GM12878 (cell line): ENCODE data around the gene AMBRA1. TPM values are rescaled to one million over a fixed set of nuclear protein-coding genes. Genes with fewer than 3 reads are reported as not detected.
A peak's percentile ranks its signal among the peaks of the same experiment; 100 is the strongest.

ENCODE experiments used
- ATAC-seq: fragments of 200-7000 bp; cut with Tn5 transposase; 3 replicates; pipeline ENCODE4 v1.9.1; 2020; ENCODE audit warnings: mild to moderate bottlenecking, moderate library complexity
- BruUV-seq: library from RNA; stranded (reverse); fragments of 400-500 nt; replicated peaks from 2 replicates; lab custom pipeline; 2021; lab: Mats Ljungman, UMichigan
- CTCF ChIA-PET: fragments of 300-600 bp; sonication (Branson Sonifier 250); formaldehyde crosslinking; extraction: SDS; loops from one replicate; lab custom pipeline; 2021; ENCODE audit warnings: inconsistent platforms; lab: Yijun Ruan, JAX
- POLR2A ChIA-PET: fragments of 350-600 bp; formaldehyde crosslinking; extraction: SDS; loops from one replicate; lab custom pipeline; 2021; ENCODE audit warnings: inconsistent platforms; lab: Charles Lee
- RAD21 ChIA-PET: fragments of 300-600 bp; sonication (Branson Sonifier 250); formaldehyde crosslinking; loops from one replicate; lab custom pipeline; 2023; ENCODE audit warnings: antibody characterized with exemption; ENCODE audit not compliant: unreplicated experiment; lab: Charles Lee
- SMC1A ChIA-PET: fragments of 300-600 bp; sonication (Branson Sonifier 250); formaldehyde crosslinking; loops from one replicate; lab custom pipeline; 2023; ENCODE audit not compliant: unreplicated experiment, uncharacterized antibody; lab: Charles Lee
- DNase-seq: peaks from one replicate; pipeline ENCODE4 v3.0.0-alpha.2; 2011; ENCODE audit warnings: low read depth, low spot score
- FAIRE-seq: peaks from 3 replicates; lab custom pipeline; 2011; peaks lifted over from hg19 to GRCh38; lab: Jason Lieb, UNC
- H2AFZ ChIP-seq: 2 replicates; pipeline ENCODE4 v1.6.0; 2011; ENCODE audit warnings: low read depth, low read length, control low read depth; ENCODE audit not compliant: control insufficient read depth
- H3K27ac ChIP-seq: 2 replicates; pipeline ENCODE4 v1.5.1; 2011; ENCODE audit warnings: control low read depth; ENCODE audit not compliant: control insufficient read depth, insufficient read depth
- H3K27me3 ChIP-seq, 2 experiments: replicated peaks in 1 of 2; 2 replicates each; pipeline versions ENCODE4 v1.6.0 to v1.6.1; 2011; ENCODE audit warnings: low read length in 1 of 2; ENCODE audit not compliant: control insufficient read depth in 2 of 2, insufficient read depth in 2 of 2
- H3K36me3 ChIP-seq, 2 experiments: 2 replicates each; pipeline ENCODE4 v1.5.1; 2011; ENCODE audit warnings: low read length in 1 of 2; ENCODE audit not compliant: control insufficient read depth in 2 of 2, insufficient read depth in 2 of 2
- H3K4me1 ChIP-seq: 2 replicates; pipeline ENCODE4 v1.6.1; 2011; ENCODE audit warnings: mild to moderate bottlenecking, low read length, moderate library complexity, mixed read lengths; ENCODE audit not compliant: control insufficient read depth, insufficient read depth
- H3K4me2 ChIP-seq: 2 replicates; pipeline ENCODE4 v1.6.0; 2011; ENCODE audit warnings: control low read depth; ENCODE audit not compliant: control insufficient read depth, insufficient read depth
- H3K4me3 ChIP-seq: fragments of 200-600 bp; sonication (generic); 2 replicates; pipeline ENCODE4 v1.5.1; 2016
- H3K79me2 ChIP-seq: 2 replicates; pipeline ENCODE4 v1.6.0; 2011; ENCODE audit warnings: low read length; ENCODE audit not compliant: control insufficient read depth, insufficient read depth
- H3K9ac ChIP-seq: 2 replicates; pipeline ENCODE4 v1.8.0; 2011; ENCODE audit warnings: low read length, control low read depth, mixed read lengths; ENCODE audit not compliant: control insufficient read depth, insufficient read depth
- H3K9me3 ChIP-seq: replicated peaks from 3 replicates; pipeline ENCODE4 v1.5.1; 2011; ENCODE audit warnings: mild to moderate bottlenecking, low read length; ENCODE audit not compliant: control insufficient read depth, insufficient read depth
- H4K20me1 ChIP-seq: 2 replicates; pipeline ENCODE4 v1.6.0; 2011; ENCODE audit not compliant: control insufficient read depth, insufficient read depth
- BHLHE40 ChIP-seq, 2 experiments: fragments of 450-650 bp in 1 of 2; IDR thresholded peaks; 2 replicates each; pipeline ENCODE4 v1.6.1; 2011 to 2017; ENCODE audit warnings: low read depth in 2 of 2, borderline replicate concordance in 1 of 2, improper control_type of control experiment in 1 of 2, low read length in 1 of 2, mild to moderate bottlenecking in 1 of 2
- HDAC6 ChIP-seq: fragments of 200-600 bp; sonication (generic); IDR thresholded peaks from one replicate; pipeline ENCODE4 v1.8.0; 2017; ENCODE audit warnings: antibody characterized with exemption; ENCODE audit not compliant: unreplicated experiment
- TCF7 ChIP-seq: IDR thresholded peaks from 2 replicates; pipeline ENCODE4 v1.6.1; 2014; ENCODE audit warnings: antibody characterized with exemption, borderline replicate concordance
- YBX1 ChIP-seq: fragments of 450-650 bp; IDR thresholded peaks from 2 replicates; pipeline ENCODE4 v1.6.1; 2016; ENCODE audit warnings: antibody characterized with exemption
- WGBS: methylation state at CpG from one replicate; pipeline ENCODE4 v1.1.6; 2016; ENCODE audit warnings: low lambda C conversion rate; ENCODE audit not compliant: insufficient replicate concordance, insufficient coverage; ENCODE audit errors: missing lambda C conversion rate; 5-methylcytosine and 5-hydroxymethylcytosine counted together
- in situ Hi-C: fragments of 300-500 bp; cut with MboI; formaldehyde crosslinking; loops from 9 replicates; pipeline ENCODE4 v1.14.3; 2018; ENCODE audit warnings: mixed read lengths
- intact Hi-C: fragments of 100-400 bp; cut with micrococcal nuclease; formaldehyde crosslinking; loops from one replicate; pipeline ENCODE4 v1.14.2; 2022; ENCODE audit not compliant: unreplicated experiment
- polyA plus RNA-seq, 11 experiments: library from polyadenylated mRNA; depleted of rRNA in 4 of 11; unstranded in 6 of 11; stranded (reverse) in 5 of 11; fragments of >200 nt; fragmentation: Nextera tagmentation in 4 of 11; fragmentation: Illumina TruSeq in 1 of 11; extraction: Ambion mirVana in 4 of 11; extraction: Trizol in 1 of 11; gene quantifications; 1 replicate in 1 of 11; 2 replicates in 10 of 11; pipeline versions ENCODE4 v1.2.1 to v1.2.3, GENCODE V29; 2011 to 2016; ENCODE audit warnings: inconsistent platforms in 2 of 11, missing spikeins in 2 of 11, low read depth in 1 of 11
- total RNA-seq, 4 experiments: library from RNA; depleted of rRNA in 3 of 4; stranded (reverse); fragments of >200 nt in 3 of 4; fragmentation: Illumina TruSeq in 1 of 4; extraction: Trizol in 1 of 4; gene quantifications; 2 replicates each; pipeline versions ENCODE4 v1.2.1 to v1.2.3, GENCODE V29; 2013 to 2021
- TF ChIP-seq, protein P1 (sequence below): fragments of 450-650 bp; IDR thresholded peaks from 2 replicates; pipeline ENCODE4 v1.6.1; 2016; ENCODE audit warnings: mild to moderate bottlenecking

Gene AMBRA1
- total and polyA plus RNA-seq, 10 of the 15 experiments (the other 5 are each of a cell fraction or from before 2014, with no cell fraction given) = 0.57 to 34.3 (median 13.7) TPM

DNA sequence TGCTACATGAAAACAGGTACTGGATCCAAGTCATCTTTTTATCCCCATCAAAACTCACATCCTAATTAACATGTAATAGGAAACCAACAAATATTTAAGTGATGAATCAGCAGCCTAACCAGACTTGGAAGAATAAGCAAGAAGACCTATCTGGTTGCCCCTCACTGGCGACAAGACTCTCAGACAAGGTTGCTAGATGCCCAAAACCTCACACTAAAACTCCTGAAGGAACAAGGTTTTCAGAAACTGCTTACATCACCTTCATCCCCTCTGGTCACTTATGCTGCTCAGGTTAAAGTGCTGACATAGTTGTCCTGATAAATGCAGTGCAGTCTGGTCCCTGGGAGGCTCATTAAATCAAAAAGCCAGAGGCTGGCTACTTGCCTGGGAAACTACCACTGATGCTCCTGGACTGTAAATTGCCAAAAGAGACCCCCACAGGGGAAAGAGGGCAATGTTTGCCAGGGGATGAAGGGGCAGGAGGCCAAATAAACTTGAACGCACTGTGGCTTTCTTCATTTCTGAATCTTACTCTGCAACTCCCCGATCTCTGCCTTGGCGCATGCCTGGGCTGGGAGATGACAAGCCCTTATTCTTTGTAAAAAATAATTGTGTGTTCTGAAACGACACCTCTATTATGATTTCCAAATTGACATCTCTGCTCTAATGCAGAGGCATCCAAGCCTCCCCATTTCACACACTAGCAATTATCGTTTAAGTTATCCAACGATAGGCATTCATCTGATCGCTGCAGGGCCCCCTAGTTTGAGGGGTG, 72.7 kb downstream of the AMBRA1 start:
- DNase-seq = no peak
- SMC1A ChIA-PET = interaction anchor here (1.4 to 4.8 kb wide), 2 partner anchors 15 to 31 kb away, joined by 3 to 27 read pairs; no protein-coding TSS in a partner anchor
- H3K4me3 ChIP-seq = no peak overlapping the region
- no peak overlapping the region for H3K27ac ChIP-seq
- no peaks in the 10 kb centered on the region for H3K9me3 ChIP-seq
- CTCF ChIA-PET = interaction anchor here (0.7 kb wide), 1 partner anchor 97 kb away, joined by 4 read pairs; no protein-coding TSS in a partner anchor
- H3K4me1 ChIP-seq = peaks cover 14% of the 10 kb centered on the region
- no peak overlapping the region for H2AFZ ChIP-seq
- WGBS = 98% methylated on average over 8 of the region's 8 CpGs
- TF ChIP-seq BHLHE40 (IDR thresholded peaks at IDR 0.05; ENCODE audit: borderline replicate concordance in 1 of 2, low read depth in 2 of 2, low read length in 1 of 2) (no peak), HDAC6 (no peak), YBX1 (no peak), TCF7 (no peak)
- TF ChIP-seq, protein P1, sequence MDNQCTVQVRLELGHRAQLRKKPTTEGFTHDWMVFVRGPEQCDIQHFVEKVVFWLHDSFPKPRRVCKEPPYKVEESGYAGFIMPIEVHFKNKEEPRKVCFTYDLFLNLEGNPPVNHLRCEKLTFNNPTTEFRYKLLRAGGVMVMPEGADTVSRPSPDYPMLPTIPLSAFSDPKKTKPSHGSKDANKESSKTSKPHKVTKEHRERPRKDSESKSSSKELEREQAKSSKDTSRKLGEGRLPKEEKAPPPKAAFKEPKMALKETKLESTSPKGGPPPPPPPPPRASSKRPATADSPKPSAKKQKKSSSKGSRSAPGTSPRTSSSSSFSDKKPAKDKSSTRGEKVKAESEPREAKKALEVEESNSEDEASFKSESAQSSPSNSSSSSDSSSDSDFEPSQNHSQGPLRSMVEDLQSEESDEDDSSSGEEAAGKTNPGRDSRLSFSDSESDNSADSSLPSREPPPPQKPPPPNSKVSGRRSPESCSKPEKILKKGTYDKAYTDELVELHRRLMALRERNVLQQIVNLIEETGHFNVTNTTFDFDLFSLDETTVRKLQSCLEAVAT = peak; percentile 65; the same call in 1 of the 2 replicates
- TF ChIP-seq, all 136 proteins: peak for 1
- intact Hi-C loops (no loop called here), in situ Hi-C loops (no loop called here)
- FAIRE-seq (no peak), ATAC-seq (no peak)
- Histone ChIP-seq H3K27me3 (no peaks in the 10 kb centered on the region), H3K9ac (no peak overlapping the region), H3K4me2 (no peak overlapping the region), H4K20me1 (no peaks in the 10 kb centered on the region), H3K36me3 (no peaks in the 10 kb centered on the region; a peak in 1 of 4 replicates), H3K79me2 (peaks cover 31% of the 10 kb centered on the region)
- no TSS peak for BruUV-seq
- ChIA-PET POLR2A (interaction anchor here (0.6 kb wide), 1 partner anchor 86 kb away, joined by 5 read pairs; no protein-coding TSS in a partner anchor), RAD21 (interaction anchor here (0.6 kb wide), 1 partner anchor 129 kb away, joined by 3 read pairs; no protein-coding TSS in a partner anchor)
